H1 (cell line): ENCODE results near the gene CACNA2D3. TPM values are rescaled to one million over a fixed set of nuclear protein-coding genes. Genes with fewer than 3 reads are reported as not detected.

Experiments used
- CTCF ChIA-PET: fragments of 300-600 bp; sonication (Branson Sonifier 250); formaldehyde crosslinking; loops from one replicate; lab custom pipeline; 2021; ENCODE audit not compliant: partially characterized antibody; lab: Charles Lee
- POLR2A ChIA-PET: fragments of 300-600 bp; sonication (Branson Sonifier 250); formaldehyde crosslinking; loops from one replicate; lab custom pipeline; 2021; ENCODE audit warnings: inconsistent platforms; ENCODE audit not compliant: partially characterized antibody; lab: Charles Lee
- DNase-seq, 2 experiments: peaks; one replicate each; pipeline versions ENCODE4 v3.0.0 to v3.0.0-alpha.2; 2010 to 2022; ENCODE audit warnings: low spot score in 2 of 2, low read depth in 1 of 2, mixed read lengths in 1 of 2
- FAIRE-seq: peaks from 2 replicates; lab custom pipeline; 2011; peaks lifted over from hg19 to GRCh38; lab: Jason Lieb, UNC
- H2AFZ ChIP-seq: 2 replicates; pipeline ENCODE4 v1.8.1; 2012; ENCODE audit warnings: low read length, inconsistent platforms
- H2AK5ac ChIP-seq: 2 replicates; pipeline ENCODE4 v1.6.1; 2013; ENCODE audit warnings: low read depth, low read length
- H2BK120ac ChIP-seq: replicated peaks from 2 replicates; pipeline ENCODE3; 2013; ENCODE audit warnings: low read depth, low read length, inconsistent platforms
- H2BK12ac ChIP-seq: 2 replicates; pipeline ENCODE4 v1.6.1; 2013; ENCODE audit warnings: low read depth, low read length
- H2BK15ac ChIP-seq: 2 replicates; pipeline ENCODE4 v1.6.1; 2013; ENCODE audit warnings: low read length
- H2BK20ac ChIP-seq: 2 replicates; pipeline ENCODE4 v1.6.1; 2013; ENCODE audit warnings: low read length
- H2BK5ac ChIP-seq: 2 replicates; pipeline ENCODE4 v1.6.1; 2013; ENCODE audit warnings: low read depth, low read length
- H3K14ac ChIP-seq: 2 replicates; pipeline ENCODE4 v1.6.1; 2013; ENCODE audit warnings: inconsistent platforms; ENCODE audit not compliant: insufficient read length
- H3K18ac ChIP-seq: 2 replicates; pipeline ENCODE4 v1.6.1; 2013; ENCODE audit warnings: low read length; ENCODE audit errors: extremely low read depth
- H3K23ac ChIP-seq: 2 replicates; pipeline ENCODE4 v1.6.1; 2013; ENCODE audit warnings: inconsistent platforms; ENCODE audit not compliant: insufficient read length
- H3K23me2 ChIP-seq: 2 replicates; pipeline ENCODE4 v1.6.1; 2013; ENCODE audit warnings: low read depth, low read length
- H3K27ac ChIP-seq: 2 replicates; pipeline ENCODE4 v1.6.1; 2011; ENCODE audit warnings: low read depth, low read length, inconsistent platforms
- H3K27me3 ChIP-seq, 4 experiments: replicated peaks in 1 of 4; 1 replicate in 1 of 4; 2 replicates in 3 of 4; pipeline versions ENCODE4 v1.6.1 to v1.8.1; 2011 to 2013; ENCODE audit warnings: low read length in 3 of 4, mild to moderate bottlenecking in 3 of 4, inconsistent platforms in 2 of 4, mixed read lengths in 2 of 4, moderate library complexity in 1 of 4; ENCODE audit not compliant: control insufficient read depth in 3 of 4, insufficient read depth in 3 of 4; ENCODE audit errors: extremely low read depth in 1 of 4
- H3K36me3 ChIP-seq, 4 experiments: 2 replicates each; pipeline versions ENCODE4 v1.6.1 to v1.8.1; 2011 to 2013; ENCODE audit warnings: mild to moderate bottlenecking in 4 of 4, low read length in 3 of 4, moderate library complexity in 2 of 4, control low read depth in 1 of 4, inconsistent platforms in 1 of 4; ENCODE audit not compliant: insufficient read depth in 4 of 4, control insufficient read depth in 2 of 4
- H3K4ac ChIP-seq: replicated peaks from 2 replicates; pipeline ENCODE3; 2013; ENCODE audit warnings: low read length, low read depth, mixed read lengths, inconsistent platforms; ENCODE audit not compliant: insufficient read length
- H3K4me1 ChIP-seq, 4 experiments: replicated peaks in 1 of 4; 1 replicate in 1 of 4; 2 replicates in 3 of 4; pipeline versions ENCODE4 v1.6.1 to v1.8.1; 2011 to 2013; ENCODE audit warnings: low read length in 3 of 4, inconsistent platforms in 2 of 4, mixed read lengths in 1 of 4; ENCODE audit not compliant: insufficient read depth in 4 of 4, control insufficient read depth in 3 of 4
- H3K4me2 ChIP-seq, 2 experiments: 2 replicates each; pipeline versions ENCODE4 v1.6.1 to v1.8.1; 2011 to 2013; ENCODE audit warnings: low read depth in 2 of 2, low read length in 2 of 2, control low read depth in 1 of 2, inconsistent platforms in 1 of 2, mild to moderate bottlenecking in 1 of 2; ENCODE audit not compliant: insufficient read depth in 1 of 2
- H3K4me3 ChIP-seq, 4 experiments: fragments of 200-600, 300-600 bp in 1 of 4; sonication (generic), shearing (Covaris generic), sonication (Bioruptor Twin) in 1 of 4; 2 replicates each; pipeline versions ENCODE4 v1.5.1 to v1.8.1; 2011 to 2016; ENCODE audit warnings: low read length in 4 of 4, low read depth in 3 of 4, control low read depth in 2 of 4, inconsistent platforms in 2 of 4, mild to moderate bottlenecking in 2 of 4, mixed read lengths in 1 of 4, moderate library complexity in 1 of 4; ENCODE audit not compliant: insufficient read depth in 2 of 4; ENCODE audit errors: extremely low read depth in 1 of 4
- H3K56ac ChIP-seq: replicated peaks from 2 replicates; pipeline ENCODE3; 2013; ENCODE audit warnings: low read depth, mild to moderate bottlenecking, mixed read lengths, low read length, inconsistent platforms; ENCODE audit not compliant: insufficient read length
- H3K79me1 ChIP-seq: 2 replicates; pipeline ENCODE4 v1.6.1; 2013; ENCODE audit warnings: low read depth, low read length, control low read depth
- H3K79me2 ChIP-seq, 2 experiments: 2 replicates each; pipeline versions ENCODE4 v1.6.1 to v1.8.1; 2012 to 2013; ENCODE audit warnings: low read length in 2 of 2, mild to moderate bottlenecking in 2 of 2, inconsistent platforms in 1 of 2; ENCODE audit not compliant: insufficient read depth in 2 of 2, control insufficient read depth in 1 of 2
- H3K9ac ChIP-seq, 4 experiments: replicated peaks in 1 of 4; 1 replicate in 1 of 4; 2 replicates in 3 of 4; pipeline versions ENCODE4 v1.6.1 to v1.8.1; 2011 to 2013; ENCODE audit warnings: low read depth in 3 of 4, low read length in 3 of 4, control low read depth in 2 of 4, mild to moderate bottlenecking in 2 of 4, moderate library complexity in 2 of 4, inconsistent platforms in 1 of 4; ENCODE audit errors: extremely low read depth in 1 of 4
- H3K9me3 ChIP-seq, 2 experiments: 2 replicates each; pipeline versions ENCODE4 v1.6.1 to v1.8.1; 2012 to 2013; ENCODE audit warnings: mild to moderate bottlenecking in 2 of 2, moderate library complexity in 2 of 2, control low read depth in 1 of 2, inconsistent platforms in 1 of 2, low read depth in 1 of 2, low read length in 1 of 2, mixed read lengths in 1 of 2; ENCODE audit not compliant: insufficient read depth in 2 of 2
- H4K20me1 ChIP-seq, 2 experiments: replicated peaks in 1 of 2; 2 replicates each; pipeline versions ENCODE3 to v1.8.1; 2011 to 2013; ENCODE audit warnings: inconsistent platforms in 2 of 2, low read length in 2 of 2, mild to moderate bottlenecking in 1 of 2; ENCODE audit not compliant: insufficient read depth in 2 of 2, control insufficient read depth in 1 of 2
- H4K5ac ChIP-seq: 2 replicates; pipeline ENCODE4 v1.6.1; 2013; ENCODE audit warnings: low read length, low read depth, mixed read lengths, inconsistent platforms; ENCODE audit not compliant: insufficient read length
- H4K8ac ChIP-seq: 2 replicates; pipeline ENCODE4 v1.8.0; 2013; ENCODE audit warnings: mild to moderate bottlenecking, moderate library complexity, low read length, inconsistent platforms; ENCODE audit not compliant: insufficient read depth; ENCODE audit errors: extremely low read depth
- H4K91ac ChIP-seq: replicated peaks from 2 replicates; pipeline ENCODE3; 2013; ENCODE audit warnings: low read length, mixed read lengths, inconsistent platforms; ENCODE audit not compliant: insufficient read length
- ATF2 ChIP-seq: IDR thresholded peaks from 2 replicates; pipeline ENCODE4 v1.6.1; 2012; ENCODE audit warnings: low read length, inconsistent platforms
- EP300 ChIP-seq, 2 experiments: IDR thresholded peaks; 1 replicate in 1 of 2; 2 replicates in 1 of 2; pipeline ENCODE4 v1.6.1; 2011 to 2012; ENCODE audit warnings: low read depth in 2 of 2, low read length in 2 of 2, mild to moderate bottlenecking in 2 of 2, borderline replicate concordance in 1 of 2, inconsistent platforms in 1 of 2, moderate library complexity in 1 of 2
- MAFK ChIP-seq: IDR thresholded peaks from 2 replicates; pipeline ENCODE4 v1.6.1; 2012; ENCODE audit warnings: low read depth, mild to moderate bottlenecking, improper control_type of control experiment, low read length
- POU5F1 ChIP-seq: IDR thresholded peaks from 2 replicates; pipeline ENCODE4 v1.6.1; 2011; ENCODE audit warnings: low read depth, mild to moderate bottlenecking, low read length, moderate library complexity
- SP2 ChIP-seq: IDR thresholded peaks from 2 replicates; pipeline ENCODE4 v1.6.1; 2012; ENCODE audit warnings: mild to moderate bottlenecking, low read length, inconsistent platforms
- WGBS, 2 experiments: shearing (Covaris generic) in 1 of 2; methylation state at CpG; one replicate each; pipeline versions ENCODE4 v1.1.6 to v1.1.7; 2013 to 2015; ENCODE audit warnings: low lambda C conversion rate in 2 of 2, mixed read lengths in 2 of 2, inconsistent platforms in 1 of 2, low coverage in 1 of 2, missing lambda C conversion rate in 1 of 2; ENCODE audit not compliant: insufficient replicate concordance in 2 of 2, insufficient coverage in 1 of 2, insufficient read length in 1 of 2; ENCODE audit errors: extremely low coverage in 1 of 2, missing lambda C conversion rate in 1 of 2; 5-methylcytosine and 5-hydroxymethylcytosine counted together
- polyA plus RNA-seq, 7 experiments: library from polyadenylated mRNA; depleted of rRNA in 3 of 7; stranded (reverse) in 5 of 7; unstranded in 2 of 7; fragments of >200 nt in 5 of 7; fragments of 200-250 nt in 2 of 7; gene quantifications; 1 replicate in 5 of 7; 2 replicates in 1 of 7; 4 replicates in 1 of 7; pipeline versions ENCODE4 v1.2.1 to v1.2.3, GENCODE V29; 2011 to 2013; ENCODE audit warnings: missing spikeins in 2 of 7, mixed read lengths in 2 of 7
- total RNA-seq: library from RNA; stranded (reverse); fragmentation: NEBNext Ultra II Directional; extraction: Animal tissue kit (Norgen Biotek cat#: 25700); gene quantifications from 2 replicates; pipeline ENCODE4 v1.2.1, GENCODE V29; 2021

CACNA2D3 gene
- total and polyA plus RNA-seq, 2 of the 8 experiments (the other 6 are each of a cell fraction or from before 2014, with no cell fraction given): 1.5 to 1.8 TPM

DNA sequence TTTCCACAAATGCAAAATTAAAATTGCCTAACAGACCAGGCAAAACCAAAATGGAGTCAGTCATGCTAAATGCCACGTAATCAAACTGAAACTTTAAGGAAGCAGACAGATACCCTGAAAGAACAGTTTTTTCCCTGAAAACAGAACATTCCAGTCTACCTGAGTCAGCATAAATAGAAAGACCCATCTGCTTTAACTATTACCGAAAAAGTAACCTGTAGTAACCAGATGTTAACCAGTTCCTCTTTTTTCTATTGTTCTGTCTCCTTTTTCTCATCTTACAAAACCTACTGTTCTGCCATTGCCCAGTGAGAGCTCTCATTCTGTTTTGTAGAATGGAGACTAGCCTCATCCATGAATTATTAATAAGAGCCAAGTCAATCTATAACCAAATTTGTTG is 286.0 kb downstream of the CACNA2D3 start:
- Histone ChIP-seq H3K79me2 (no peaks in the 10 kb centered on the region), H3K18ac (no peak overlapping the region), H3K23ac (no peak overlapping the region), H2BK12ac (no peak overlapping the region), H3K4ac (no peak overlapping the region), H3K4me1 (no peaks in the 10 kb centered on the region), H2BK5ac (no peak overlapping the region), H3K56ac (no peak overlapping the region), H3K36me3 (no peaks in the 10 kb centered on the region), H3K27me3 (no peaks in the 10 kb centered on the region), H3K27ac (no peak overlapping the region), H2AFZ (no peak overlapping the region), H3K4me2 (no peak overlapping the region), H4K20me1 (no peaks in the 10 kb centered on the region), H2BK20ac (no peak overlapping the region), H3K79me1 (no peaks in the 10 kb centered on the region), H3K4me3 (no peak overlapping the region), H2BK15ac (no peak overlapping the region), H2AK5ac (no peak overlapping the region), H3K9ac (no peak overlapping the region), H4K91ac (no peak overlapping the region), H2BK120ac (no peak overlapping the region), H3K14ac (no peak overlapping the region), H3K23me2 (no peaks in the 10 kb centered on the region), H4K8ac (no peak overlapping the region), H3K9me3 (no peaks in the 10 kb centered on the region), H4K5ac (no peak overlapping the region)
- FAIRE-seq (no peak), DNase-seq (no peak)
- 97% methylated on average over 2 of the region's 2 CpGs; no CpG with 5 or more reads in 1 of the 2 experiments for WGBS, 2 experiments
- POLR2A ChIA-PET: no interaction called here
- TF ChIP-seq MAFK: peak; percentile 54; the same call in 1 of the 2 replicates
- no peak for TF ChIP-seq ATF2
- no peak for TF ChIP-seq EP300 (IDR thresholded peaks at IDR 0.05; ENCODE audit: borderline replicate concordance in 1 of 2, low read depth in 2 of 2, low read length in 2 of 2)
- no peak for TF ChIP-seq SP2
- no peak for TF ChIP-seq POU5F1
- CTCF ChIA-PET: interaction anchor here (0.6 to 1.7 kb wide), 3 partner anchors 30 to 201 kb away, joined by 3 to 4 read pairs (median 4); no protein-coding TSS in a partner anchor
